ENCODE measurements around the gene VRK2.
"Not testable (repeated sequence)": the region's sequence is repeated elsewhere in the genome, so short reads cannot be mapped to it uniquely, and the experiment has no call there.

VRK2 gene

GRCh38 chr2:58163913-58164312 is 117.3 kb downstream of the VRK2 start:
- no peak for TF ChIP-seq CTCF (IDR thresholded peaks at IDR 0.05; ENCODE audit: extremely low read depth, insufficient read depth, missing control alignments)
- in situ Hi-C loops (cut with MboI; ENCODE audit: low pct_unique_long_range_greater_than_20kb, low sequenced_read_pairs, unreplicated experiment): no loop called here
- DNase-seq (ENCODE audit: low spot score): no peak

DNA sequence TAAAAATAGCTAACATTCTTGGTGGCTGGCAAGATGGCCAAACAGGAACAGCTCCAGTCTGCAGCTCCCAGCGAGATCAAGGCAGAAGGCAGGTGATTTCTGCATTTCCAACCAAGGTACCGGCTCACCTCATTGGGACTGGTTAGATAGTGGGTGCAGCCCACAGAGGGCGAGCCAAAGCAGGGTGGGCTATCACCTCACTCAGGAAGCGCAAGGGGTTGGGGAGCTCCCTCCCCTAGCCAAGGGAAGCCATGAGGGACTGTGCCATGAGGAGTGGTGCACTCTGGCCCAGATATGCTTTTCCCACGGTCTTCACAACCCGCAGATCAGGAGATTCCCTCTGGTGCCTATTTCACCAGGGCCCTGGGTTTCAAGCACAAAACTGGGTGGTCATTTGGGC is 121.5 kb downstream of the VRK2 start:
- in situ Hi-C loops (cut with MboI; ENCODE audit: low pct_unique_long_range_greater_than_20kb, low sequenced_read_pairs, unreplicated experiment); DNase-seq (ENCODE audit: low spot score): not testable (repeated sequence)

- in situ Hi-C loops (cut with MboI; ENCODE audit: low pct_unique_long_range_greater_than_20kb, low sequenced_read_pairs, unreplicated experiment); DNase-seq (ENCODE audit: low spot score): not testable (repeated sequence)
These were observed 123.2 kb downstream of the VRK2 start for GRCh38 chr2:58169845-58170244.

DNA sequence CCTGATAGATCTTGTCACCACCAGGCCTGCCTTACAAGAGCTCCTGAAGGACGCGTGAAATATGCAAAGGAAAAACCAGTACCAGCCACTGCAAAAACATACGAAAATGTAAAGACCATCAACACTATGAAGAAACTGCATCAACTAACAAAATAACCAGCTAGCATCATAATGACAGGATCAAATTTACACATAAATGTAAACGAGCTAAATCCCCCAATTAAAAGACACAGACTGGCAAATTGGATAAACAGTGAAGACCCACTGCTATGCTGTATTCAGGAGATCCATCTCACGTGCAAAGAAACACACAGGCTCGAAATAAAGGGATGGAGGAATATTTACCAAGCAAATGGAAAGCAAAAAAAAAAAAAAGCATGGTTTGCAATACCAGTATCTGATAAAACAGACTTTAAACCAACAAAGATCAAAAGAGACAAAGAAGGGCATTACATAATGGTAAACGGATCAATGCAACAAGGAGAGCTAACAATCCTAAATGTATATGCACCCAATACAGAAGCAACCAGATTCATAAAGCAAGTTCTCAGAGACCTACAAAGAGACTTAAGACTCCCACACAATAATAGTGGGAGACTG is 123.8 kb downstream of the VRK2 start:
- DNase-seq (ENCODE audit: low spot score); in situ Hi-C loops (cut with MboI; ENCODE audit: low pct_unique_long_range_greater_than_20kb, low sequenced_read_pairs, unreplicated experiment): not testable (repeated sequence)

- DNase-seq (ENCODE audit: low spot score); in situ Hi-C loops (cut with MboI; ENCODE audit: low pct_unique_long_range_greater_than_20kb, low sequenced_read_pairs, unreplicated experiment): not testable (repeated sequence)
These were observed 125.2 kb downstream of the VRK2 start for GRCh38 chr2:58171831-58172230.

- in situ Hi-C loops (cut with MboI; ENCODE audit: low pct_unique_long_range_greater_than_20kb, low sequenced_read_pairs, unreplicated experiment); DNase-seq (ENCODE audit: low spot score): not testable (repeated sequence)
These were observed 130.6 kb downstream of the VRK2 start for GRCh38 chr2:58177187-58177586.

GRCh38 chr2:58180175-58180574 is 133.6 kb downstream of the VRK2 start:
- in situ Hi-C loops (cut with MboI; ENCODE audit: low pct_unique_long_range_greater_than_20kb, low sequenced_read_pairs, unreplicated experiment); DNase-seq (ENCODE audit: low spot score): not testable (repeated sequence)

GRCh38 chr2:58180635-58181034 is 134.0 kb downstream of the VRK2 start:
- TF ChIP-seq CTCF (IDR thresholded peaks at IDR 0.05; ENCODE audit: extremely low read depth, insufficient read depth, missing control alignments): no peak
- in situ Hi-C loops (cut with MboI; ENCODE audit: low pct_unique_long_range_greater_than_20kb, low sequenced_read_pairs, unreplicated experiment): no loop called here
- DNase-seq (ENCODE audit: low spot score): no peak

- in situ Hi-C loops (cut with MboI; ENCODE audit: low pct_unique_long_range_greater_than_20kb, low sequenced_read_pairs, unreplicated experiment): no loop called here
- no peak for DNase-seq (ENCODE audit: low spot score)
- no peak for TF ChIP-seq CTCF (IDR thresholded peaks at IDR 0.05; ENCODE audit: extremely low read depth, insufficient read depth, missing control alignments)
These were observed 135.9 kb downstream of the VRK2 start for GRCh38 chr2:58182527-58182926.

- in situ Hi-C loops (cut with MboI; ENCODE audit: low pct_unique_long_range_greater_than_20kb, low sequenced_read_pairs, unreplicated experiment): no loop called here
- TF ChIP-seq CTCF (IDR thresholded peaks at IDR 0.05; ENCODE audit: extremely low read depth, insufficient read depth, missing control alignments): no peak
- DNase-seq (ENCODE audit: low spot score): no peak
These were observed 139.9 kb downstream of the VRK2 start for GRCh38 chr2:58186501-58186900.

GRCh38 chr2:58187022-58187421 is 140.4 kb downstream of the VRK2 start:
- in situ Hi-C loops (cut with MboI; ENCODE audit: low pct_unique_long_range_greater_than_20kb, low sequenced_read_pairs, unreplicated experiment); DNase-seq (ENCODE audit: low spot score): not testable (repeated sequence)

Measured in GM13977 (cell line).